Testis (tissue), 2 donors: ENCODE measurements around the gene KRTAP3-2.

ENCODE experiments used
- POLR2A ChIP-seq: fragments of 450-650 bp; IDR thresholded peaks from one replicate; pipeline ENCODE4 v1.6.1; 2017; ENCODE audit warnings: antibody characterized with exemption, mild to moderate bottlenecking, moderate library complexity
- TF ChIP-seq, protein P1 (sequence below), 3 experiments: fragments of 450-650 bp in 2 of 3; fragments of 200-600 bp in 1 of 3; sonication (generic) in 1 of 3; IDR thresholded peaks; one replicate each; pipeline ENCODE4 v1.5.1; 2016 to 2019; ENCODE audit warnings: antibody characterized with exemption in 3 of 3, mild to moderate bottlenecking in 2 of 3, moderate library complexity in 1 of 3

- TF ChIP-seq, protein P1, sequence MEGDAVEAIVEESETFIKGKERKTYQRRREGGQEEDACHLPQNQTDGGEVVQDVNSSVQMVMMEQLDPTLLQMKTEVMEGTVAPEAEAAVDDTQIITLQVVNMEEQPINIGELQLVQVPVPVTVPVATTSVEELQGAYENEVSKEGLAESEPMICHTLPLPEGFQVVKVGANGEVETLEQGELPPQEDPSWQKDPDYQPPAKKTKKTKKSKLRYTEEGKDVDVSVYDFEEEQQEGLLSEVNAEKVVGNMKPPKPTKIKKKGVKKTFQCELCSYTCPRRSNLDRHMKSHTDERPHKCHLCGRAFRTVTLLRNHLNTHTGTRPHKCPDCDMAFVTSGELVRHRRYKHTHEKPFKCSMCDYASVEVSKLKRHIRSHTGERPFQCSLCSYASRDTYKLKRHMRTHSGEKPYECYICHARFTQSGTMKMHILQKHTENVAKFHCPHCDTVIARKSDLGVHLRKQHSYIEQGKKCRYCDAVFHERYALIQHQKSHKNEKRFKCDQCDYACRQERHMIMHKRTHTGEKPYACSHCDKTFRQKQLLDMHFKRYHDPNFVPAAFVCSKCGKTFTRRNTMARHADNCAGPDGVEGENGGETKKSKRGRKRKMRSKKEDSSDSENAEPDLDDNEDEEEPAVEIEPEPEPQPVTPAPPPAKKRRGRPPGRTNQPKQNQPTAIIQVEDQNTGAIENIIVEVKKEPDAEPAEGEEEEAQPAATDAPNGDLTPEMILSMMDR (IDR thresholded peaks at IDR 0.05): no peak
- TF ChIP-seq POLR2A: no peak
These were observed 48.7 kb upstream of the KRTAP3-2 start for GRCh38 chr17:41048441-41048840.
